ENCODE measurements around the gene OPCML.

Gene OPCML

GRCh38 chr11:133541021-133541719, 8.9 kb upstream of the OPCML start:
- DNase-seq (ENCODE audit: low read depth, low spot score) = peak; percentile 92

GRCh38 chr11:133536198-133536597, 3.9 kb upstream of the OPCML start:
- DNase-seq (ENCODE audit: low read depth, low spot score) = no peak

GRCh38 chr11:133533205-133533604, 904 bp upstream of the OPCML start:
- DNase-seq (ENCODE audit: low read depth, low spot score) = no peak

GRCh38 chr11:133531458-133531857, 843 bp downstream of the OPCML start:
- DNase-seq (ENCODE audit: low read depth, low spot score) = no peak

DNA sequence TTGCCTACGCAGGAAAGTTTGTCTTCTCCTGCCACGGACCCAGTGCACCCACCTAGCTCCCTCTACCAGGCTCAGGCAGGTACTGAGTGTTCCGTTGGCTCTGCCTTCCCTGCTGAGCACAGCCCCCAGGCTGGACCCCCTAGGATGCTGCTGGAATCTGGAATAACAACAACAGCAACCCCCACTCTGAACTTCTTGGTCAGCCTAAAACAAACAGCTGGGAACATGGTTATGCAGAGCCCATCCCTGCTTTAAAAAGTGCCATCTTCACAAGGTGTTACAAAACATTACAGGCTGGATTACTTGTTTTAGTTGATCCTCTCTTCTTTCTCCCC, 1.8 kb downstream of the OPCML start:
- DNase-seq (ENCODE audit: low read depth, low spot score) = peak; percentile 88

DNA sequence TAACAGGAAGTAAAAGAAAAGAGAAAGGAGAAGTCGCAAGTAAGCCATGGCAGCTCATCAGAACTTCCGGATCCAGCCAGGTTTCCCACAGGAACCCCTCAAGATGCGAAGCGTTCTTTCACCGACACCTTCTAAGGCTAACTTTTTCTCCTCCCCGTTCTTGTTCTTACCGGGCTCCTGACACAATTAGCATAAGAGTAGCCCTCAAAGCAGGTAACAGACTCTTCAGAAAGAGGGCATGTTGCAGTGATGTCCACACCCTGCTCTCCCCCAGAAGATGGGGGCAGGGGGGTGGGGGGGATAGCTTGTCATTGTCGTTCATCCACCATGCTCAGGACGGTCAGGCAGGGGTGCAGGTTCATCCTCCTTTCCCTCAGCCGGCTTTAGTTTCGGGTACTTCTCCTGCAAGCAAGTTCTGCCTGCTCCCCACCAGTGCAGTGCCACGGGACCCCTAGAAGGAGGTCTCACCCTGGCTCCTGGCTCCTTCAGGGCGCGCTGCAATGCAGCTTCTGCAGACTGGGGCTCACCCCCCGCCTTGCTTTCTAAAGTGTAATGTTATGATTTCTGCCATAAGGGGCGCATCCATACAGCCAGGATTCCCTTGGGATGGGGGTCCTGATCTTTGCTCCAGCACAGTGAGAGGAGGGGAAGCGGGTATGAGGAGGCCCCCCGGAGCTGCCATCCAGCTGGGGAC, 2.3 kb downstream of the OPCML start:
- DNase-seq (ENCODE audit: low read depth, low spot score) = peak; percentile 28

GRCh38 chr11:133526790-133527189, 5.5 kb downstream of the OPCML start:
- DNase-seq (ENCODE audit: low read depth, low spot score) = no peak

DNA sequence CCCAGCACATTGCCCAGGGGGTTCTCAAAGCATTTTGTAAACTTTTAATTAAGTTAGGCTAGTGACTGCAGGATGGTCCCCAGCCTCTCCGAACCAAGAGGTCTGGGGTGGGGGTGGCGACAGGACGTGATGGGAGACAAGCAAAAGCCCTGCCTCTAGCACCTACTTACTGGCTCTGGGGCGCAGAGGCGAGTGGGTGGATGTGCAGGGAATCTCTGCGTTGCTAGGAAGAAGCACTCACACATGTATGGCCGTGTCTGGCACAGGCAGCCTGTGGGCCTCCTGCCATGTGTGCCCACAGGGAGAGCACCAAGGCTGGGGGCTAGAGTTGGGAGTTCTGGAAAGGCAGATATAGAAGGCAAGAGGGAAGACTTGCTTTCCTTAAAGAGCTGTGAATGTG, 6.3 kb downstream of the OPCML start:
- no peak for DNase-seq (ENCODE audit: low read depth, low spot score)

DNA sequence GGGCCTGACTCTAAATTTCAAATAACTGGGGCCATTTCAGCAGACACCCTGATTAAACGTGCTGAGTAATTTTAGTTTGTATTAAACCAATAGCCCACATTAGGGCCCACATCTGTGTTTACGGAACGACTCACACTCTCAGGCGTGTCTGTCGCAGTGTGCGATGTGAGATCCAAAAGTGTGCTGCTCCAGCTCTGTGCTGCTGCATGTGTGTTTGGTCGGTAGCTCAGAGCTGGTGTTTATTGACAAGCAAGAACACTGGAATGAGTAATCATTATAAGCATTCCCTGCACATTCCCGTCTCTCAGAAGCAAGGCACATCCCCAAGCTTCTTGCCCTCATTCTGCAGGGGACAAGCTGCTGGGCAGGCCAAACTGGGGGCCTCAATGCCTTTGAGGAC, 7.8 kb downstream of the OPCML start:
- DNase-seq (ENCODE audit: low read depth, low spot score) = no peak

DNA sequence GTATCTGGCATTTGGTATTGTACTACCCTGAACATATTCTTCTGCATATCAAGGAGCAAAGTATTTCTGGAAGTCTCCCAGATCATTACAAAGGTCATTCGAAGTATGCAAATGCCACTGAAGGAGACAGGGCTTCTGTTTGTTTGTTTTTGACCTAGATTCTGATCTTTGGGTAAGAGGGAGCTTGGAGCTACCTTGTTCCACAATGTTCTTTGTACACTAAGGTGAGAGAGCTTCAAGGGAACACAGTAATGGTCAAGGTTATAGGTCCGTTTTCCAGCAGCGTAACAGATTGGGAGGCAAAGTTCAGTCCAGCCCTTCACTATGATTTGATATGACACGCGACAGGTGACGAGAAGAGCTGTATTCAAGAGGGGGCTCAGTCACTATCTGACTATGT, 10.0 kb downstream of the OPCML start:
- no peak for DNase-seq (ENCODE audit: low read depth, low spot score)

DNA sequence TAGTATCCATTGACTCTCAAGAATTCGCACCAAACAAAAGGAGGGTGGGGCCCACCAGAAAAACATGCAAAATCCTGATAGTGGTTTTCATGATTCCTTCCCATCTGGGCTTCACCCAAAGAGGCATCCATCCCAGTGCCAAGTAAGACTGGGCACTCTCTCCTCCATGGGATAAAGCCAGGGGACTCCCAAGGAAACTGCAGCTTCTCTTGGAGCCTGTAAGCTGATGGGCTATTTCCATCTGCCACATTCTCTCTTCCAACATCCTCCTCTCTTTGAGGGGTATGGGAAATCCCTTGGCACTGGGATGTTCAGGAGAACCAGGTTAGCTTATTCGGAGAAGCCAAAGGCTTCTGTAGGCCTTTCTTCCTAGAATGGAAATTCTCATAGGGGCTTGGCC, 10.8 kb downstream of the OPCML start:
- DNase-seq (ENCODE audit: low read depth, low spot score) = no peak

GRCh38 chr11:133520707-133521106, 11.6 kb downstream of the OPCML start:
- no peak for DNase-seq (ENCODE audit: low read depth, low spot score)

GRCh38 chr11:133519560-133519959, 12.7 kb downstream of the OPCML start:
- no peak for DNase-seq (ENCODE audit: low read depth, low spot score)

DNA sequence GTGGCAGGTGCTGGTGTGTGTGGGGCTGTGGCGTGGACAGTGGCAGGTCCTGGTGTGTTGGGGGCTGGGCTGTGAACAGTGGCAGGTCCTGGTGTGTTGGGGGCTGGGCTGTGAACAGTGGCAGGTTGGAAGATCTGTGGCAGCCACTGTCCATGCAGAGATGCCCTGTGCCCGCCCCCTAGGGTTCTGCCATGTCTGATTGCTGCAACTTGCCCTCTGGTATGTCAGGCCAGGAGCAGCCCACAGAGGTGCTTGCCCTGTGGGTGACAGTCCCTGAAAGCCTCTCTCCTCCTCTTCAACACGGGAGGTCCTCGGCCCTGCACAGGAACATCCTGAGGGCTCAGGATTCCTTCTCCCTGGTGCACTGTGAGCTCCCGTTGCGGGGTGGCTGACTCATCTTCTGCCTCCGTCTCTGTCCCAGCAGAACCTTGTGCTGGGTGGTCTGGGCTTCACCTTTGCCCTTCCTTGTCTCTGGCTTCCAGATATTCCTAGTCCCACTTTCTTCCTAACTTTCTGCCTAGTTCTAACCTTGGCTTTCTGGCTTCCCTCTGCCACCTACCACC, 13.5 kb downstream of the OPCML start:
- peak; percentile 60 for DNase-seq (ENCODE audit: low read depth, low spot score)

DNA sequence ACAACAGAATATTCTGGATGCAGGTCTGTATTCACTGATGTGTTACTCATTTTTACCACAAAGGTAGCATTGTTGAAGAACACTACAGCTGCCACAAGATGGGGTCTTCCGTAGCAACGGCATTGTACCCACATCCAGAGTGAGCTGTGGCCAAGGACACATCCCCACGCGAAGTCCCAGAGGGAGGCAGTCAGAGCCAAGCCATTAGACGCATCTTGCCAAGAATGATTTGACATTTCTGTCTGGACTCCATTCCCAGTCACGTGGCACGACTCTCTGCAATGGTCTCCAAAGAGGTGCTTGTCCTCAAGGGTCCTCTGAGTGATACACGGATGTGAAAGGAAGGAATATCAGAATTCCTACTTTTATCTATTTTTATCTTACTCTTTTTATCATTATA, 15.5 kb downstream of the OPCML start:
- DNase-seq (ENCODE audit: low read depth, low spot score) = no peak

DNA sequence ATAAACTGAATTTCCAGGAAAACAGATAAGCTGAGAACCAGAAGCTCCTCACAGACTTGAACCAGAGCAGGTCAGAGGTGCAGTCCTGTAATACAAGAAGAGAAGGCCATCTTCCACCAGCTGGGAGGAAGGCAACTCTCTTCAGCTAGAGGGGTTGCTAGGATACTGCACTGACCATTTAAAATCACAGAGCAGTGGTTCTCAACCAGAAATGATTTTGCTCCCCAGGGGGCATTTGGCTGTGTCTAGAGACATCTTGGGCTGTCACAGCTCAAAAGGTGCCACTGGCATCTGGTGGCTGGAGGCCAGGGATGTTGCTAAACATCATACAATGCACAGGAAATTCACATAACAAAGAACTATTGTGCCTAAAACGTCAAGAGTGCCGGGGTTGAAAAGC, 17.2 kb downstream of the OPCML start:
- DNase-seq (ENCODE audit: low read depth, low spot score) = no peak

GRCh38 chr11:133509924-133510697, 22.2 kb downstream of the OPCML start:
- DNase-seq (ENCODE audit: low read depth, low spot score) = no peak

- DNase-seq (ENCODE audit: low read depth, low spot score) = peak; percentile 67
Observed at GRCh38 chr11:133508468-133508867, 23.8 kb downstream of the OPCML start.

DNA sequence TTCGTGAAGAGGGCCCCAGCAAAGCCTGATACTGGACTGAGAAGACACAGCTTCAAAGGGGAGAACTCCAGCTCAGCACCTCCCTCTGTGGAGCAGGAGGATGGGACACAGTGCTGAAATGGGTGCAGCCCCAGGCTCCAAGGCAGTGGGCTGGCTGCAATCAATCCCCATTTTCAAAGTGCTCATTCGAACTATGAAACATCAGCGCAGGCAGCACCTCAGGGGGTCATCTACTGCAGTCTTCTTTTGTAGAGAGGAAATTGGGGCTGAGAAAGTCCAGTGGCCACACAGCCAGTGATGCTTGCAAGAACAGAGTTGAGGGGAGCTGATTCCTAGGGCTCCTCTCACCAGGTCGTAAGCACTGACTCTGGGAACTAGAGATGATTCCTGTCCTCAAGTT, 25.1 kb downstream of the OPCML start:
- no peak for DNase-seq (ENCODE audit: low read depth, low spot score)

- DNase-seq (ENCODE audit: low read depth, low spot score) = no peak
Observed at GRCh38 chr11:133506551-133507094, 25.7 kb downstream of the OPCML start.

- DNase-seq (ENCODE audit: low read depth, low spot score) = no peak
Observed at GRCh38 chr11:133506023-133506422, 26.3 kb downstream of the OPCML start.

- peak; percentile 62 for DNase-seq (ENCODE audit: low read depth, low spot score)
Observed at GRCh38 chr11:133504906-133505305, 27.4 kb downstream of the OPCML start.

Data from ELF-1 (cell line).